RWPE2 (cell line): ENCODE measurements around the gene RAPSN.

ENCODE experiments used
- ATAC-seq: fragments of 200-7000 bp; cut with Tn5 transposase; 3 replicates; pipeline ENCODE4 v1.9.1; 2021; ENCODE audit warnings: low read depth
- DNase-seq: peaks from one replicate; pipeline ENCODE4 v3.0.0-alpha.2; 2020; ENCODE audit warnings: low spot score
- H3K27ac ChIP-seq: fragments of 450-650 bp; 2 replicates; pipeline ENCODE4 v1.5.1; 2017; ENCODE audit warnings: mild to moderate bottlenecking; ENCODE audit not compliant: poor library complexity, severe bottlenecking
- H3K27me3 ChIP-seq: fragments of 250-450 bp; sonication (Bioruptor Pico); 2 replicates; pipeline ENCODE4 v1.5.1; 2021; ENCODE audit warnings: mild to moderate bottlenecking, moderate library complexity; ENCODE audit not compliant: insufficient read depth, poor library complexity, severe bottlenecking
- H3K36me3 ChIP-seq: fragments of 250-450 bp; sonication (Bioruptor Pico); 2 replicates; pipeline ENCODE4 v1.5.1; 2020; ENCODE audit warnings: low read depth, mild to moderate bottlenecking, moderate library complexity
- H3K4me1 ChIP-seq: fragments of 250-450 bp; sonication (Bioruptor Pico); 2 replicates; pipeline ENCODE4 v1.5.1; 2021; ENCODE audit warnings: mild to moderate bottlenecking, moderate library complexity; ENCODE audit not compliant: insufficient read depth, poor library complexity, severe bottlenecking
- H3K4me3 ChIP-seq: fragments of 250-450 bp; sonication (Bioruptor Pico); 2 replicates; pipeline ENCODE4 v1.5.1; 2021; ENCODE audit warnings: mild to moderate bottlenecking, moderate library complexity; ENCODE audit not compliant: severe bottlenecking
- H3K9me3 ChIP-seq: fragments of 250-450 bp; sonication (Bioruptor Pico); 2 replicates; pipeline ENCODE4 v1.5.1; 2021; ENCODE audit warnings: mild to moderate bottlenecking, moderate library complexity; ENCODE audit not compliant: severe bottlenecking
- CTCF ChIP-seq: fragments of 450-650 bp; IDR thresholded peaks from one replicate; pipeline ENCODE4 v1.5.1; 2017; ENCODE audit warnings: mild to moderate bottlenecking, moderate library complexity; ENCODE audit not compliant: poor library complexity, severe bottlenecking

RAPSN gene

GRCh38 chr11:47403135-47403534 is 45.8 kb downstream of the RAPSN start:
- no peak for DNase-seq
- ATAC-seq = no peak
- no peak overlapping the region for H3K27ac ChIP-seq
- TF ChIP-seq CTCF = no peak
- H3K4me1 ChIP-seq = no peaks in the 10 kb centered on the region
- H3K9me3 ChIP-seq = no peaks in the 10 kb centered on the region
- no peak overlapping the region for H3K4me3 ChIP-seq
- no peaks in the 10 kb centered on the region for H3K27me3 ChIP-seq
- no peaks in the 10 kb centered on the region for H3K36me3 ChIP-seq

GRCh38 chr11:47400768-47401279 is 48.1 kb downstream of the RAPSN start:
- DNase-seq (no peak), ATAC-seq (peak; percentile 33; the same call in 2 of the 3 replicates)
- no peak overlapping the region for H3K4me3 ChIP-seq
- H3K27ac ChIP-seq = no peak overlapping the region
- H3K4me1 ChIP-seq = no peaks in the 10 kb centered on the region
- H3K27me3 ChIP-seq = no peaks in the 10 kb centered on the region
- H3K9me3 ChIP-seq = no peaks in the 10 kb centered on the region
- TF ChIP-seq CTCF = no peak
- H3K36me3 ChIP-seq = no peaks in the 10 kb centered on the region

- no peak for DNase-seq
- Histone ChIP-seq H3K9me3 (no peaks in the 10 kb centered on the region), H3K4me3 (peak overlapping the region; percentile 13), H3K4me1 (no peaks in the 10 kb centered on the region), H3K27ac (no peak overlapping the region), H3K27me3 (no peaks in the 10 kb centered on the region), H3K36me3 (no peaks in the 10 kb centered on the region)
- no peak for TF ChIP-seq CTCF
- peak; percentile 48 for ATAC-seq
These were observed 48.8 kb downstream of the RAPSN start for GRCh38 chr11:47399860-47400767.

- H3K36me3 ChIP-seq = no peaks in the 10 kb centered on the region
- no peak for ATAC-seq
- H3K27ac ChIP-seq = no peak overlapping the region
- H3K27me3 ChIP-seq = no peaks in the 10 kb centered on the region
- DNase-seq = no peak
- TF ChIP-seq CTCF = no peak
- no peak overlapping the region for H3K4me3 ChIP-seq
- H3K4me1 ChIP-seq = no peaks in the 10 kb centered on the region
- H3K9me3 ChIP-seq = no peaks in the 10 kb centered on the region
These were observed 50.4 kb downstream of the RAPSN start for GRCh38 chr11:47398551-47398950.

GRCh38 chr11:47398011-47398410 is 50.9 kb downstream of the RAPSN start:
- H3K4me3 ChIP-seq = no peak overlapping the region
- H3K27me3 ChIP-seq = no peaks in the 10 kb centered on the region
- no peaks in the 10 kb centered on the region for H3K4me1 ChIP-seq
- H3K27ac ChIP-seq = no peak overlapping the region
- TF ChIP-seq CTCF = no peak
- no peaks in the 10 kb centered on the region for H3K36me3 ChIP-seq
- ATAC-seq (no peak), DNase-seq (no peak)
- H3K9me3 ChIP-seq = no peaks in the 10 kb centered on the region
